Small intestine (tissue), 7 donors: ENCODE data around the gene TAP2. TPM values are rescaled to one million over a fixed set of nuclear protein-coding genes. Genes with fewer than 3 reads are reported as not detected.
"Not testable (repeated sequence)": the region's sequence is repeated elsewhere in the genome, so short reads cannot be mapped to it uniquely, and the experiment has no call there.

ENCODE experiments used
- DNase-seq, 2 donors: peaks; one replicate each; pipeline versions ENCODE4 v3.0.0 to v3.0.0-alpha.2; 2013
- FAIRE-seq: peaks from 2 replicates; lab custom pipeline; 2012; peaks lifted over from hg19 to GRCh38; lab: Jason Lieb, UNC
- H3K27ac ChIP-seq, 3 donors: one replicate each; pipeline ENCODE4 v1.5.1; 2013; ENCODE audit warnings: low read length in 2 of 3, mild to moderate bottlenecking in 2 of 3, control low read depth in 1 of 3, inconsistent platforms in 1 of 3, low read depth in 1 of 3, moderate library complexity in 1 of 3
- H3K27me3 ChIP-seq, 3 donors: one replicate each; pipeline ENCODE4 v1.6.1; 2013; ENCODE audit warnings: low read length in 3 of 3, inconsistent platforms in 1 of 3; ENCODE audit not compliant: control insufficient read depth in 3 of 3, insufficient read depth in 3 of 3
- H3K36me3 ChIP-seq, 3 donors: one replicate each; pipeline ENCODE4 v1.6.1; 2013; ENCODE audit warnings: low read length in 3 of 3, inconsistent platforms in 1 of 3, low read depth in 1 of 3, mild to moderate bottlenecking in 1 of 3, moderate library complexity in 1 of 3; ENCODE audit not compliant: control insufficient read depth in 3 of 3, insufficient read depth in 2 of 3
- H3K4me1 ChIP-seq, 3 donors: one replicate each; pipeline ENCODE4 v1.6.1; 2013; ENCODE audit warnings: low read length in 2 of 3, inconsistent platforms in 1 of 3, low read depth in 1 of 3, mild to moderate bottlenecking in 1 of 3, moderate library complexity in 1 of 3; ENCODE audit not compliant: control insufficient read depth in 3 of 3, insufficient read depth in 2 of 3
- H3K4me3 ChIP-seq, 3 donors: one replicate each; pipeline ENCODE4 v1.5.1; 2013; ENCODE audit warnings: low read length in 3 of 3, control low read depth in 1 of 3, inconsistent platforms in 1 of 3, low read depth in 1 of 3, mild to moderate bottlenecking in 1 of 3, moderate library complexity in 1 of 3
- H3K9me3 ChIP-seq, 2 donors: one replicate each; pipeline ENCODE4 v1.6.1; 2013; ENCODE audit warnings: low read depth in 1 of 2, low read length in 1 of 2; ENCODE audit not compliant: control insufficient read depth in 2 of 2, insufficient read depth in 1 of 2
- WGBS, 3 donors: extraction: QIAGEN DNeasy Blood & Tissue Kit; methylation state at CpG; one replicate each; pipeline ENCODE4 v1.1.7; 2013; 5-methylcytosine and 5-hydroxymethylcytosine counted together
- polyA plus RNA-seq, 4 donors: library from polyadenylated mRNA; stranded (reverse) in 3 of 4; unstranded in 1 of 4; fragments of 200-250 nt in 3 of 4; fragments of 120-200 nt in 1 of 4; gene quantifications; one replicate each; pipeline versions ENCODE4 v1.2.1 to v1.2.3, GENCODE V29; 2013
- donor health status: healthy with polysubstance abuse.
- donor health status: control.
- donor health status: control.
- donor health status: Bipolar disorder and iron deficiency.
- donor health status: healthy.

TAP2 gene
- polyA plus RNA-seq, 4 donors, result 12.9 to 51.5 (median 20.8) TPM

- DNase-seq, result no peak
- Histone ChIP-seq H3K36me3 (no peaks in the 10 kb centered on the region), H3K9me3 (no peaks in the 10 kb centered on the region), H3K4me1 (no peaks in the 10 kb centered on the region), H3K27ac (no peak overlapping the region), H3K27me3 (peaks cover 0 to 31% (median 0%) of the 10 kb centered on the region in 3 donors), H3K4me3 (no peak overlapping the region)
- WGBS, 3 donors, result 68 to 86% (median 84%) methylated on average over 35 of the region's 35 CpGs
- no peak for FAIRE-seq
Observed at GRCh38 chr6:32879691-32880090, 41.2 kb upstream of the TAP2 start.

- DNase-seq (no peak), FAIRE-seq (no peak)
- H3K4me1 ChIP-seq, result no peaks in the 10 kb centered on the region
- no peak overlapping the region for H3K4me3 ChIP-seq
- WGBS, 3 donors, result 90 to 94% (median 91%) methylated on average over 2 of the region's 2 CpGs
- H3K27ac ChIP-seq, result no peak overlapping the region
- peaks cover 0 to 24% (median 0%) of the 10 kb centered on the region in 3 donors for H3K27me3 ChIP-seq
- no peaks in the 10 kb centered on the region for H3K9me3 ChIP-seq
- no peaks in the 10 kb centered on the region for H3K36me3 ChIP-seq
Observed at GRCh38 chr6:32876603-32877002, 38.1 kb upstream of the TAP2 start.

GRCh38 chr6:32873947-32874346, 35.4 kb upstream of the TAP2 start:
- WGBS, 3 donors, result 0 to 50% (median 35%) methylated on average over 1 of the region's 1 CpG
- not testable (repeated sequence) for DNase-seq, H3K4me1 ChIP-seq, H3K9me3 ChIP-seq, H3K4me3 ChIP-seq, H3K27ac ChIP-seq, FAIRE-seq, H3K36me3 ChIP-seq
- H3K27me3 ChIP-seq, result peaks cover 0 to 15% (median 0%) of the 10 kb centered on the region in 3 donors

- Histone ChIP-seq H3K36me3 (no peaks in the 10 kb centered on the region), H3K4me1 (peaks cover 0 to 16% (median 3%) of the 10 kb centered on the region in 3 donors), H3K27ac (no peak overlapping the region), H3K27me3 (peaks cover 0 to 38% (median 0%) of the 10 kb centered on the region in 3 donors), H3K4me3 (no peak overlapping the region), H3K9me3 (no peaks in the 10 kb centered on the region)
- FAIRE-seq (peak; percentile 92), DNase-seq (peak; percentile 85 to 91)
- 4 to 10% (median 10%) methylated on average over 5 of the region's 5 CpGs for WGBS, 3 donors
Observed at GRCh38 chr6:32868257-32868788, 29.8 kb upstream of the TAP2 start.

GRCh38 chr6:32867554-32868256, 29.2 kb upstream of the TAP2 start:
- FAIRE-seq (peak; percentile 47), DNase-seq (peak; percentile 57 to 91)
- Histone ChIP-seq H3K27ac (peak overlapping the region in 2 of 3 donors; percentile 73 to 87), H3K4me3 (no peak overlapping the region), H3K9me3 (no peaks in the 10 kb centered on the region), H3K36me3 (no peaks in the 10 kb centered on the region), H3K27me3 (peaks cover 0 to 38% (median 0%) of the 10 kb centered on the region in 3 donors), H3K4me1 (peaks cover 0 to 16% (median 3%) of the 10 kb centered on the region in 3 donors)
- 13 to 41% (median 27%) methylated on average over 8 of the region's 8 CpGs for WGBS, 3 donors

- H3K4me1 ChIP-seq, result peaks cover 0 to 16% (median 3%) of the 10 kb centered on the region in 3 donors
- H3K36me3 ChIP-seq, result no peaks in the 10 kb centered on the region
- 23 to 44% (median 31%) methylated on average over 3 of the region's 3 CpGs for WGBS, 3 donors
- peak overlapping the region in 2 of 3 donors; percentile 73 to 87 for H3K27ac ChIP-seq
- DNase-seq (peak in 1 of 2 donors; percentile 19), FAIRE-seq (no peak)
- H3K27me3 ChIP-seq, result peaks cover 0 to 37% (median 0%) of the 10 kb centered on the region in 3 donors
- no peak overlapping the region for H3K4me3 ChIP-seq
- H3K9me3 ChIP-seq, result no peaks in the 10 kb centered on the region
Observed at GRCh38 chr6:32867022-32867477, 28.5 kb upstream of the TAP2 start.

- H3K4me3 ChIP-seq, result no peak overlapping the region
- FAIRE-seq, result no peak
- WGBS, 3 donors, result 70 to 74% (median 74%) methylated on average over 10 of the region's 10 CpGs
Observed at GRCh38 chr6:32865724-32866443, 27.3 kb upstream of the TAP2 start.

GRCh38 chr6:32862725-32863124, 24.2 kb upstream of the TAP2 start:
- Histone ChIP-seq H3K36me3 (peaks cover 0 to 14% (median 9%) of the 10 kb centered on the region in 3 donors), H3K27me3 (peaks cover 0 to 30% (median 0%) of the 10 kb centered on the region in 3 donors), H3K27ac (no peak overlapping the region), H3K4me3 (no peak overlapping the region), H3K4me1 (peaks cover 0 to 13% (median 5%) of the 10 kb centered on the region in 3 donors), H3K9me3 (no peaks in the 10 kb centered on the region)
- FAIRE-seq, result no peak
- no peak for DNase-seq
- WGBS, 3 donors, result 69 to 84% (median 77%) methylated on average over 3 of the region's 3 CpGs

More at GRCh38 chr6:32865724-32866443, 27.3 kb upstream of the TAP2 start:
- Histone ChIP-seq H3K4me1 (peaks cover 0 to 19% (median 5%) of the 10 kb centered on the region in 3 donors), H3K27ac (no peak overlapping the region), H3K27me3 (peaks cover 0 to 38% (median 0%) of the 10 kb centered on the region in 3 donors), H3K9me3 (no peaks in the 10 kb centered on the region), H3K36me3 (no peaks in the 10 kb centered on the region)
- DNase-seq, result no peak
